Immature natural killer cell (primary cell): ENCODE data around the gene CADM4. TPM values are rescaled to one million over a fixed set of nuclear protein-coding genes. Genes with fewer than 3 reads are reported as not detected.
"Not testable (repeated sequence)": the region's sequence is repeated elsewhere in the genome, so short reads cannot be mapped to it uniquely, and the experiment has no call there.

Experiments used
- DNase-seq, 3 donors: peaks; one replicate each; pipeline ENCODE4 v3.0.0; 2022; ENCODE audit warnings: mixed read lengths in 1 of 3
- H3K27ac Mint-ChIP-seq, 6 donors: one replicate each; pipeline ENCODE4 v1.8.0; 2020; ENCODE audit warnings: mixed read lengths in 6 of 6, mild to moderate bottlenecking in 5 of 6, inconsistent platforms in 4 of 6, moderate library complexity in 3 of 6
- H3K27me3 Mint-ChIP-seq, 3 donors: one replicate each; pipeline ENCODE4 v1.8.0; 2020 to 2021; ENCODE audit warnings: low read depth in 3 of 3, mild to moderate bottlenecking in 3 of 3, mixed read lengths in 3 of 3, moderate library complexity in 3 of 3, inconsistent platforms in 1 of 3
- H3K36me3 Mint-ChIP-seq, 3 donors: one replicate each; pipeline ENCODE4 v1.8.0; 2020; ENCODE audit warnings: mixed read lengths in 3 of 3, inconsistent platforms in 2 of 3, mild to moderate bottlenecking in 2 of 3
- H3K4me1 Mint-ChIP-seq, 2 donors: one replicate each; pipeline ENCODE4 v1.8.0; 2020; ENCODE audit warnings: inconsistent platforms in 2 of 2, mild to moderate bottlenecking in 2 of 2, mixed read lengths in 2 of 2, moderate library complexity in 1 of 2
- H3K4me3 Mint-ChIP-seq, 5 donors: one replicate each; pipeline ENCODE4 v1.8.0; 2020; ENCODE audit warnings: mild to moderate bottlenecking in 5 of 5, mixed read lengths in 5 of 5, inconsistent platforms in 3 of 5, moderate library complexity in 3 of 5
- H3K9me3 Mint-ChIP-seq, 6 donors: one replicate each; pipeline ENCODE4 v1.8.0; 2020; ENCODE audit warnings: mild to moderate bottlenecking in 6 of 6, mixed read lengths in 6 of 6, inconsistent platforms in 4 of 6, moderate library complexity in 3 of 6
- polyA plus RNA-seq, 3 donors: library from polyadenylated mRNA; unstranded; fragments of 300-500 nt; fragmentation: Illumina TruSeq; gene quantifications; one replicate each; pipeline ENCODE4 v1.2.3, GENCODE V29; 2021

Gene CADM4
- polyA plus RNA-seq, result under 1 TPM in 1 of 3 donors, not detected in 2; 0.10 TPM

DNA sequence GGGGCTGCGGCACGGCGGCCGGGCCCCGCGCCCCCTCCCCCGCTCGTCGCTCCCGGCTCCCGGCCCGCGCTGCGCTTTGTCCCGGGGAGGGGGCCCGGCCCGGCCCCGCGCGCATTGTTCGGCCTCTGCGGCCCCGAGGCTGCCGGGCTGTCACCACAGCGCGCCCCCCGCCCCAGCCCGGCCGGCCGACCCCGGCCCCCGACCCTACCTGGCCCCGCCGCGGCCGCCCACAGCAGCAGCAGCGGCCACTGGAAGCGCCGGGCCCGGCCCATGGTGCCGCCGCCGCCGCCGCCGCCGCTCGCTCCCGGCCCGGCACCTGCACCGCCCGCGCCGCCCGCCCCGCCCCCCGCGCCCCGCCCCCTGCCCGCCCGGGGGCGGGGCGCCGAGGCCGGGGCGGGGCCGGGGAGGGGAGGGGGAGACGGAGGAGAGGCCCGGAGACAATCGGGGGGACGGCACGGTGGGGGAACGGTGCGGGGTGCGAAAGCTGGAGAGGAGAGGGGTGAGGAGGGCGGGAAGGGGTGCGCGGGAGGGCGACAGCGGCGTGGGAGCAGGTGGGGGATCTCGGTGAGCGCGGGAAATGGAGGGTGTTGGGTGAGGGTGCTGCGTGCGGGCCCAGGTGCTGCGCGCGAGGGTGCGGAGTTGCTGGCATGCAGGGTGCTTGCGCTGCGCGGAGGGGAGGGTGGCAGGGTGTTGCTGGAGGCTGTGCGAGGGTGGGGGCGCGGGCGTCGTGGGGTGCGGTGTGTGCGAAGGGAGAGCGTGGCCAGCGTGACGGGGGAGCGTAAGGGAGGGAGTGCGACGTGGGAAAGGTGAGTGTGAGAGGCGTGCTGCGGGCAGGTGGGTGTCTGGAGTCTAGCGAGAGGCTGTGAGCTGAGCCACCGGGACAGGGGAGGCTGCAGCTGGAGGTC, at the start of gene CADM4:
CADM4 (minus strand) TSS at position 332 of the 905 bp plus-strand sequence; CDS start at position 272, 60 bp downstream.
- Mint-ChIP-seq H3K27ac (peak within 1 kb of the TSS in 5 of 6 donors; percentile 7 to 78 (median 47)), H3K4me3 (peak within 1 kb of the TSS; percentile 78 to 89 (median 84)), H3K4me1 (peaks cover 13% of the 10 kb centered on the region in 2 donors), H3K27me3 (peaks cover 7 to 25% (median 24%) of the 10 kb centered on the region in 3 donors), H3K9me3 (peaks cover 0 to 1% (median 0%) of the 10 kb centered on the region in 6 donors), H3K36me3 (peaks cover 0 to 5% (median 0%) of the 10 kb centered on the region in 3 donors)
- DNase-seq, result peak; percentile 30 to 44 (median 36)

GRCh38 chr19:43688059-43688701, 48.5 kb upstream of the CADM4 start:
- Mint-ChIP-seq H3K4me1 (no peaks in the 10 kb centered on the region), H3K4me3 (no peak overlapping the region), H3K27ac (no peak overlapping the region), H3K36me3 (peaks cover 0 to 8% (median 0%) of the 10 kb centered on the region in 3 donors), H3K27me3 (peaks cover 1 to 8% (median 3%) of the 10 kb centered on the region in 3 donors), H3K9me3 (peaks cover 0 to 25% (median 8%) of the 10 kb centered on the region in 6 donors)
- DNase-seq, result no peak

DNA sequence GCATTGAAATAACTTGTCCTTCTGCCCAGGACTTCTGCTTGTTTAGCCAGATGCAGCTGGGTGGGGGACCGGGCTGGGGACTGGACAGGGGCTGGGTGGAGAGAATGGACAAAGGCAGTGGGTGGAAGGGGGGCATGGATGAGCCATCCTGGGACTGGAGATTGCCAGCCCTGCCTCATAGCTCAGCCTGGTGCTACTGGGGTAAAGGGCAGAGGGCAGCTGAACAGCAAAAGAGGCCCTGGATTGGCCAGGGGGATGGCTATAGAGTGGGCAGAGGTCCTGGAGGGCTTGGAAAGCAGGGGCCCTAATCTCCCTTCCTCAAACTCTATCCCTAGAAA, 48.0 kb upstream of the CADM4 start:
- Mint-ChIP-seq H3K9me3 (peaks cover 0 to 20% (median 8%) of the 10 kb centered on the region in 6 donors), H3K27me3 (peaks cover 1 to 10% (median 3%) of the 10 kb centered on the region in 3 donors), H3K36me3 (peaks cover 0 to 8% (median 0%) of the 10 kb centered on the region in 3 donors), H3K27ac (no peak overlapping the region), H3K4me1 (no peaks in the 10 kb centered on the region), H3K4me3 (no peak overlapping the region)
- DNase-seq, result no peak

- no peaks in the 10 kb centered on the region for H3K9me3 Mint-ChIP-seq
- DNase-seq, result no peak
- no peaks in the 10 kb centered on the region for H3K36me3 Mint-ChIP-seq
- no peaks in the 10 kb centered on the region for H3K4me1 Mint-ChIP-seq
- H3K27me3 Mint-ChIP-seq, result peaks cover 1 to 6% (median 3%) of the 10 kb centered on the region in 3 donors
- no peak overlapping the region for H3K4me3 Mint-ChIP-seq
- H3K27ac Mint-ChIP-seq, result peak overlapping the region in 1 of 6 donors; percentile 52
Measured at GRCh38 chr19:43684326-43684725, 44.7 kb upstream of the CADM4 start.

DNA sequence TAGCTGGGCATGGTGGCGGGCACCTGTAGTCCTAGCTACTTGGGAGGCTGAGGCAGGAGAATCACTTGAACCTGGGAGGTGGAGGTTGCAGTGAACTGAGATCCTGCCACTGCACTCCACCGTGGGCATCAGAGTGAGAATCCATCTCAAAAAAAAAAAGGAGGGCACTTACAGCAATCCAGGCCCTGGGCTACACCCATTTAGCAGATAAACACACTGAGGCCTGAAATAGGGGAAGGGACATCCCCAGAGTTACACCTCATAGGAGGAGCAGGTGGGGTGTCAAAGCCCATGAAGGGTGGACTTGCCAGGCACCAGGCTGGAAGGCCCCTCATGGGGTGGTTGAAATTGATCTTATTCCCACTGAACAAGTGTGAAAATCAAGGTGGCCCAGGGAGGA, 44.3 kb upstream of the CADM4 start:
- peaks cover 1 to 6% (median 3%) of the 10 kb centered on the region in 3 donors for H3K27me3 Mint-ChIP-seq
- H3K4me1 Mint-ChIP-seq, result no peaks in the 10 kb centered on the region
- H3K36me3 Mint-ChIP-seq, result no peaks in the 10 kb centered on the region
- no peak overlapping the region for H3K4me3 Mint-ChIP-seq
- no peak overlapping the region for H3K27ac Mint-ChIP-seq
- DNase-seq, result no peak
- no peaks in the 10 kb centered on the region for H3K9me3 Mint-ChIP-seq

DNA sequence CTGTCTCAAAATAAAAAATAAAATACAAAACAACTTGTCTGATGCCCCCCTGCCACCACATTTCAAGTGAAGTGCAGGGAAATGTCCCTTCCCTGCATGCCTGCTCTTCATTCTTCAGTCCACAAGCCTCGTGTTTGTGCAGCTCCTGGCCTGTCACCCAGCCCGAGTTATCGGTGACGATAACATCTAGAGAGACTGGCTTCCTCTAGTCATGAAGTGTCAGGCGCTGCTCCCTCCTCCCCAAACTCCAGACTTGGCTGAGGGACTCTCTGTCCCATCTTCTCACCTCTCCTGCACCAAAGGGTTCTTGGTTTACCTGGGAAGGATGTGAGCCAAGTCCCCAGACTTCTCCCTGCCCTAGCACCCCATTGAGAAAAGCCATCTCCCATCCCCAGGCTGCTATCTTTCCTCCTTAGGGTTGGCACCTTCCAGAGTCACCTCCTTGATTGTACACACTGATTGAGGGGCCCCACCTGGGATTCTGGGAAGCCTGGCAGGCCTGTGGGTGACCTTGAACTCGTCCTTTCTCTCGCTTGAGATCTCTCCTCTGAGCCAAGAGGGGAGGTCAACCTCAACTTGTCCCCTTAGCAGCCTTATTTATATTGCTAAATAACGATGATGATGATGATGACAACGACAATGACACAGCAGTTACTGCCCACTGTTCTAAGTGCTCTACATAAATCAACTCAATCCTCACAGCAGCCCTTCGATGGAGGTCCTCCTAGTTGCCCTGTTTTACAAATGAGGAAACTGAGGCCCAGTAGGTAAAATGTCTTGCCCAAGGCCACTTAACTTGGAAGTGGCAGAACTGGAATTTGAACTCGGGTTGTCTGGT, 43.4 kb upstream of the CADM4 start:
- peaks cover 0 to 6% (median 1%) of the 10 kb centered on the region in 3 donors for H3K27me3 Mint-ChIP-seq
- H3K9me3 Mint-ChIP-seq, result no peaks in the 10 kb centered on the region
- no peak overlapping the region for H3K4me3 Mint-ChIP-seq
- H3K27ac Mint-ChIP-seq, result no peak overlapping the region
- DNase-seq, result no peak
- H3K4me1 Mint-ChIP-seq, result no peaks in the 10 kb centered on the region
- H3K36me3 Mint-ChIP-seq, result no peaks in the 10 kb centered on the region

- H3K9me3 Mint-ChIP-seq, H3K27ac Mint-ChIP-seq, H3K36me3 Mint-ChIP-seq, H3K4me3 Mint-ChIP-seq, H3K4me1 Mint-ChIP-seq, H3K27me3 Mint-ChIP-seq, DNase-seq: not testable (repeated sequence)
Measured at GRCh38 chr19:43682269-43682668, 42.6 kb upstream of the CADM4 start.

- no peaks in the 10 kb centered on the region for H3K4me1 Mint-ChIP-seq
Measured at GRCh38 chr19:43681821-43682220, 42.2 kb upstream of the CADM4 start.

DNA sequence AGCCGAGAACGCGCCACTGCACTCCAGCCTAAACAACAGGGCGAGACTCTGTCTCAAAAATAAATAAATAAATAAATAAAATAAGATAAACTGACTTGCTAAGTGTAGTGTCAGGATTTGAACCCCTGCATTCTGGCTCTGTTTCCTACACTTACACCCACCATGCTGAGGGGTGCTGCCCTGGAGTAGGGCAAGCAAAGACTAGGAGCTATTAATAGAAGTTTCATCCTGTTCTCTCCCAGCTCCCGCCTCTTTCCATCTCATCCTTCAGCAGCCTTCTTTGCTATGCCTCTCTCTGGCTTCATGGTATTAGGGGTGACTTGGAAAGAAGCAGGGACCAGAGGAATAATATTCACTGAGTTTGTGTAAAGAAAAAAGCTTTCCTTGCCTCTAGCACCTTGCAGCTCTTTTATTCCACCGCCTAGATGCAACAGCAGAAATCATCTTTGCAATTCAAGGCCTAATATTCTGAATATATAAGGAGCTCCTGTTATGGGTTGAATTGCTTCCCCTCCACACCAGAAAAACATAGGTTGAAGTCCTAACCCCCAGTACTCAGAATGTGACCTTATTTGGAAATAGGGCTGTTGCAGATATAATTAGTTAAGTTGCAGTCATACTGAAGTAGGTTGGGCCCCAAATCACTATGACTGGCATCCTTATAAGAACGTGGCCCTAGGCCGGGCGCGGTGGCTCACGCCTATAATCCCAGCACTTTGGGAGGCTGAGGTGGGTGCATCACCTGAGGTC, 39.0 kb upstream of the CADM4 start:
- DNase-seq, result no peak
- H3K4me3 Mint-ChIP-seq, result no peak overlapping the region
- peaks cover 1 to 2% (median 2%) of the 10 kb centered on the region in 3 donors for H3K27me3 Mint-ChIP-seq
- no peaks in the 10 kb centered on the region for H3K36me3 Mint-ChIP-seq
- peak overlapping the region in 1 of 6 donors; percentile 35 for H3K27ac Mint-ChIP-seq
- no peaks in the 10 kb centered on the region for H3K4me1 Mint-ChIP-seq
- no peaks in the 10 kb centered on the region for H3K9me3 Mint-ChIP-seq

More at GRCh38 chr19:43681821-43682220, 42.2 kb upstream of the CADM4 start:
- no peaks in the 10 kb centered on the region for H3K36me3 Mint-ChIP-seq
- no peak overlapping the region for H3K4me3 Mint-ChIP-seq
- DNase-seq, result no peak
- no peak overlapping the region for H3K27ac Mint-ChIP-seq
- H3K27me3 Mint-ChIP-seq, result peaks cover 0 to 3% (median 0%) of the 10 kb centered on the region in 3 donors
- H3K9me3 Mint-ChIP-seq, result no peaks in the 10 kb centered on the region

DNA sequence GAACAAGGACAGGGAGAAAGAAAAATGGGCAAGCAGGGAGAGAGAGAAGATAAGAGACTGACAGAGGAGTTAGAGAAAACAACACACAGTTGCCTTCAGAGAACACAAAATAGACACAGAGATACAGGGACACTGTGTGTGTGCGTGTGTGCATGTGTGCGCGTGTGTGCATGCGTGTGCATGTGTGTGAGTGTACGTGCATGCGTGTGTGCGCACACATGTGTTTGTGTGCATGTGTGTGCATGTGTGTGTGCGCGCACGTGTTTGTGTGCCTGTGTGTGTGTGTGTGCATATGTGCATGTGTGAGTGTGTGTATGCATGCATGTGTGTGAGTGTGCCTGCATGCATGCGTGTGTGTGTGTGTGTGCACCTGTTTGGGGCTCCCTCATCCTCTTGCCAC, 36.3 kb upstream of the CADM4 start:
- no peak overlapping the region for H3K27ac Mint-ChIP-seq
- H3K9me3 Mint-ChIP-seq, result no peaks in the 10 kb centered on the region
- no peaks in the 10 kb centered on the region for H3K36me3 Mint-ChIP-seq
- H3K4me3 Mint-ChIP-seq, result no peak overlapping the region
- peaks cover 0 to 2% (median 1%) of the 10 kb centered on the region in 3 donors for H3K27me3 Mint-ChIP-seq
- H3K4me1 Mint-ChIP-seq, result no peaks in the 10 kb centered on the region
- DNase-seq, result no peak

- H3K27ac Mint-ChIP-seq, result peak overlapping the region in 2 of 6 donors; percentile 4 to 52
- no peaks in the 10 kb centered on the region for H3K9me3 Mint-ChIP-seq
- H3K4me3 Mint-ChIP-seq, result no peak overlapping the region
- H3K27me3 Mint-ChIP-seq, result peaks cover 0 to 2% (median 1%) of the 10 kb centered on the region in 3 donors
- H3K4me1 Mint-ChIP-seq, result peaks cover 2 to 3% of the 10 kb centered on the region in 2 donors
- no peak for DNase-seq
- no peaks in the 10 kb centered on the region for H3K36me3 Mint-ChIP-seq
Measured at GRCh38 chr19:43675269-43675879, 35.7 kb upstream of the CADM4 start.

GRCh38 chr19:43674596-43674995, 34.9 kb upstream of the CADM4 start:
- peaks cover 10% of the 10 kb centered on the region in 2 donors for H3K4me1 Mint-ChIP-seq
- H3K9me3 Mint-ChIP-seq, result no peaks in the 10 kb centered on the region
- H3K4me3 Mint-ChIP-seq, result no peak overlapping the region
- no peaks in the 10 kb centered on the region for H3K36me3 Mint-ChIP-seq
- no peak overlapping the region for H3K27ac Mint-ChIP-seq
- no peak for DNase-seq
- peaks cover 1 to 3% (median 2%) of the 10 kb centered on the region in 3 donors for H3K27me3 Mint-ChIP-seq
